ENCODE data around the gene TMEM131L. TPM values are rescaled to one million over a fixed set of nuclear protein-coding genes. Genes with fewer than 3 reads are reported as not detected.

TMEM131L gene
- total RNA-seq, 1 donor from 2014 or later: 18.6 TPM

DNA sequence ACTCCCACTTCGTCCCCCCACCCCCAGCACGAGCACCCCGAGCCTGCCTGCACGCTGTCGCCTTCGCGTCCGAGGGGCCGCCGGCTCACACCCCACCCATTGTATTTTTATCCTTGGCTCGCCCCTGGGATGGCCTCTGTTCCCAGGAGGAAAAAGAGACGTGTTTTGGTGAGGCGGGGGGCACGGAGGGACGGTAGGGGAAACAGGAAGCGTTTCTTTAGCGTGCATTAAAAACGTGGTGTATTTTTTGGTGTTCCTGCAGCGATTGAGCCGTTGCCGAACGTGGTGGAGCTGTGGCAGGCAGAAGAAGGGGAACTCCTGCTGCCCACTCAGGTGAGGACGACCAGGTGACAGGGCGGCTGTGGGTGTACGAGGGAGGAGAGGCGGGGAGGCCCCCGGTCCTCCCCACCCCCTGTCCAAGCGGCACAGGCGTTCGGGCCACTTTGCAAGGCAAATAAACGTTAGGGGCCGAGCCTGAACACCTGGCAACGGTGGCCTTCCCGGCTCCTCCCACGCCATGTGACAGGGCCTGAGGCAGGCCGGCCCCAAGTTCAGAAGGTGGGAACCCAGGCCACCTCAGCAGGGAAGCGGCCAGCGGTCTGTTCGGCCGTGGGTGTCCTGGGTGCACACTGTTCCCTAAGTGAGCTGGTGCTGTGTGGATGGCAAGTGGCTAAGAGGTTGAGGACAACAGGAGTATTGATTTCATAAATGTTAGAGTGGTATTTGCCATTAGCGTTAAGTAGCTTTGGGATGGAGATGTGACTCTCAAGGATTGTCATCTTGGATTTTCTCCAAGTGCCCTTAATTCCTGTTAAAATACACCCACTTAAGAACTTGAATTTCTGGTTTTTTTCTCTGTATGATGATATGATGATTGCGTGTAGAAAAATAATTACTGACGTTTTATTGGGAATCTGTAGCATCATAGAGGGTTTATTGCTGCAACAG lies 1.1 kb downstream of the TMEM131L start:
- Histone ChIP-seq H3K4me1 (ENCODE audit: insufficient read depth, low read length) (peaks cover 4% of the 10 kb centered on the region), H3K36me3 (ENCODE audit: insufficient read depth, low read length) (no peaks in the 10 kb centered on the region), H4K20me1 (ENCODE audit: insufficient read depth, low read length) (peaks cover 27% of the 10 kb centered on the region), H2AFZ (ENCODE audit: low read depth, low read length) (peak overlapping the region; percentile 92), H3K27me3 (ENCODE audit: insufficient read depth, low read length) (no peaks in the 10 kb centered on the region), H3K79me2 (ENCODE audit: insufficient read depth, low read length) (peaks cover 45% of the 10 kb centered on the region), H3K4me3 (ENCODE audit: insufficient read depth, low read depth, low read length) (peak overlapping the region; percentile 77), H3K9ac (ENCODE audit: low read length) (peak overlapping the region; percentile 85), H3K9me3 (ENCODE audit: insufficient read depth, low read depth, low read length) (no peaks in the 10 kb centered on the region), H3K4me2 (ENCODE audit: low read length) (peak overlapping the region; percentile 96), H3K27ac (ENCODE audit: low read depth, low read length) (peak overlapping the region; percentile 40)
- Mint-ChIP-seq H3K36me3 (ENCODE audit: low read depth, unreplicated experiment) (no peaks in the 10 kb centered on the region), H3K4me1 (ENCODE audit: low read depth, unreplicated experiment) (peaks cover 13% of the 10 kb centered on the region), H3K27me3 (ENCODE audit: low read depth, unreplicated experiment) (no peaks in the 10 kb centered on the region), H3K27ac (ENCODE audit: unreplicated experiment) (no peak overlapping the region), H3K9me3 (ENCODE audit: unreplicated experiment) (no peaks in the 10 kb centered on the region), H3K4me3 (ENCODE audit: unreplicated experiment) (peak overlapping the region; percentile 89)
- no peak for TF ChIP-seq EZH2 (IDR thresholded peaks at IDR 0.05; ENCODE audit: insufficient read depth, low read length)
- TF ChIP-seq, protein P1, sequence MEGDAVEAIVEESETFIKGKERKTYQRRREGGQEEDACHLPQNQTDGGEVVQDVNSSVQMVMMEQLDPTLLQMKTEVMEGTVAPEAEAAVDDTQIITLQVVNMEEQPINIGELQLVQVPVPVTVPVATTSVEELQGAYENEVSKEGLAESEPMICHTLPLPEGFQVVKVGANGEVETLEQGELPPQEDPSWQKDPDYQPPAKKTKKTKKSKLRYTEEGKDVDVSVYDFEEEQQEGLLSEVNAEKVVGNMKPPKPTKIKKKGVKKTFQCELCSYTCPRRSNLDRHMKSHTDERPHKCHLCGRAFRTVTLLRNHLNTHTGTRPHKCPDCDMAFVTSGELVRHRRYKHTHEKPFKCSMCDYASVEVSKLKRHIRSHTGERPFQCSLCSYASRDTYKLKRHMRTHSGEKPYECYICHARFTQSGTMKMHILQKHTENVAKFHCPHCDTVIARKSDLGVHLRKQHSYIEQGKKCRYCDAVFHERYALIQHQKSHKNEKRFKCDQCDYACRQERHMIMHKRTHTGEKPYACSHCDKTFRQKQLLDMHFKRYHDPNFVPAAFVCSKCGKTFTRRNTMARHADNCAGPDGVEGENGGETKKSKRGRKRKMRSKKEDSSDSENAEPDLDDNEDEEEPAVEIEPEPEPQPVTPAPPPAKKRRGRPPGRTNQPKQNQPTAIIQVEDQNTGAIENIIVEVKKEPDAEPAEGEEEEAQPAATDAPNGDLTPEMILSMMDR (IDR thresholded peaks at IDR 0.05; ENCODE audit: insufficient read depth, low read depth, low read length): no peak
- no peak for FAIRE-seq
- DNase-seq (ENCODE audit: low read depth): no peak

DNA sequence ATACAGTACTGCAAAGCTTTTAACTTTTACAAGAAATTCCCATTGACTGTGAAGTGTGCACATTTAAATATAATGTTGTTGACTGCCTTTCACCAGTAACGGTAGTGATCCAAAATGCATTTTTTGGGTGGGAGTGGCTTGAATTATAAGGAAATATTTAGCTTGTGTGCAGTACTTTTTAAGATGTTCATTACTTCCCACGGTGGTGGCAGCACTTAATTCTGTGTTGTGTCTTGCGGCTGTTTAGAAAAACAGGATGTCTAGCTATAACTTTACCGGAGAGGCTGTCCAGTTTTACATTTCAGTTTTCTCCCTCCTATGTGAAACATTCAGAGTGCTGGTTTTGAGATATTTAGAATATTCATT lies 1.7 kb downstream of the TMEM131L start:
- peaks cover 4% of the 10 kb centered on the region for H3K4me1 ChIP-seq (ENCODE audit: insufficient read depth, low read length)
- H3K4me2 ChIP-seq (ENCODE audit: low read length): peak overlapping the region; percentile 96
- H3K79me2 ChIP-seq (ENCODE audit: insufficient read depth, low read length): peaks cover 52% of the 10 kb centered on the region
- H3K4me1 Mint-ChIP-seq (ENCODE audit: low read depth, unreplicated experiment): peaks cover 13% of the 10 kb centered on the region
- H3K27ac ChIP-seq (ENCODE audit: low read depth, low read length): no peak overlapping the region
- H2AFZ ChIP-seq (ENCODE audit: low read depth, low read length): no peak overlapping the region
- peak overlapping the region; percentile 77 for H3K4me3 ChIP-seq (ENCODE audit: insufficient read depth, low read depth, low read length)
- H3K27me3 Mint-ChIP-seq (ENCODE audit: low read depth, unreplicated experiment): no peaks in the 10 kb centered on the region
- peaks cover 33% of the 10 kb centered on the region for H4K20me1 ChIP-seq (ENCODE audit: insufficient read depth, low read length)
- H3K27me3 ChIP-seq (ENCODE audit: insufficient read depth, low read length): no peaks in the 10 kb centered on the region
- FAIRE-seq (no peak), DNase-seq (ENCODE audit: low read depth) (no peak)
- H3K9me3 ChIP-seq (ENCODE audit: insufficient read depth, low read depth, low read length): no peaks in the 10 kb centered on the region
- peak overlapping the region; percentile 85 for H3K9ac ChIP-seq (ENCODE audit: low read length)
- no peaks in the 10 kb centered on the region for H3K36me3 ChIP-seq (ENCODE audit: insufficient read depth, low read length)
- H3K4me3 Mint-ChIP-seq (ENCODE audit: unreplicated experiment): peak overlapping the region; percentile 89
- H3K9me3 Mint-ChIP-seq (ENCODE audit: unreplicated experiment): no peaks in the 10 kb centered on the region
- TF ChIP-seq, protein P1 (IDR thresholded peaks at IDR 0.05; ENCODE audit: insufficient read depth, low read depth, low read length): no peak
- TF ChIP-seq EZH2 (IDR thresholded peaks at IDR 0.05; ENCODE audit: insufficient read depth, low read length): no peak
- peaks cover under 1% of the 10 kb centered on the region for H3K36me3 Mint-ChIP-seq (ENCODE audit: low read depth, unreplicated experiment)
- no peak overlapping the region for H3K27ac Mint-ChIP-seq (ENCODE audit: unreplicated experiment)

- DNase-seq (ENCODE audit: low read depth) (no peak), FAIRE-seq (no peak)
- H3K27ac ChIP-seq (ENCODE audit: low read depth, low read length): no peak overlapping the region
- peaks cover 56% of the 10 kb centered on the region for H3K79me2 ChIP-seq (ENCODE audit: insufficient read depth, low read length)
- H2AFZ ChIP-seq (ENCODE audit: low read depth, low read length): no peak overlapping the region
- Mint-ChIP-seq H3K27me3 (ENCODE audit: low read depth, unreplicated experiment) (no peaks in the 10 kb centered on the region), H3K4me3 (ENCODE audit: unreplicated experiment) (no peak overlapping the region), H3K36me3 (ENCODE audit: low read depth, unreplicated experiment) (peaks cover 6% of the 10 kb centered on the region), H3K4me1 (ENCODE audit: low read depth, unreplicated experiment) (peaks cover 17% of the 10 kb centered on the region), H3K9me3 (ENCODE audit: unreplicated experiment) (no peaks in the 10 kb centered on the region), H3K27ac (ENCODE audit: unreplicated experiment) (no peak overlapping the region)
- no peaks in the 10 kb centered on the region for H3K9me3 ChIP-seq (ENCODE audit: insufficient read depth, low read depth, low read length)
- H3K4me2 ChIP-seq (ENCODE audit: low read length): peak overlapping the region; percentile 49
- no peaks in the 10 kb centered on the region for H3K36me3 ChIP-seq (ENCODE audit: insufficient read depth, low read length)
- H3K4me3 ChIP-seq (ENCODE audit: insufficient read depth, low read depth, low read length): no peak overlapping the region
- no peak overlapping the region for H3K9ac ChIP-seq (ENCODE audit: low read length)
- H4K20me1 ChIP-seq (ENCODE audit: insufficient read depth, low read length): peaks cover 37% of the 10 kb centered on the region
- peaks cover 4% of the 10 kb centered on the region for H3K4me1 ChIP-seq (ENCODE audit: insufficient read depth, low read length)
- H3K27me3 ChIP-seq (ENCODE audit: insufficient read depth, low read length): no peaks in the 10 kb centered on the region
- TF ChIP-seq, protein P1 (IDR thresholded peaks at IDR 0.05; ENCODE audit: insufficient read depth, low read depth, low read length): no peak
- no peak for TF ChIP-seq EZH2 (IDR thresholded peaks at IDR 0.05; ENCODE audit: insufficient read depth, low read length)
These were observed 2.4 kb downstream of the TMEM131L start for GRCh38 chr4:153468587-153468986.

All from astrocyte (in vitro differentiated cells and primary cell).